Stimulated activated CD8-positive, alpha-beta memory T cell treated with anti-CD3 and anti-CD28 coated beads, Interleukin-15, amount 100 ng/mL, for 4 hours (primary cell): Measurements from ENCODE around the gene SEC62.
A peak's percentile ranks its signal among the peaks of the same experiment; 100 is the strongest.
"Not testable (repeated sequence)": the region's sequence is repeated elsewhere in the genome, so short reads cannot be mapped to it uniquely, and the experiment has no call there.

ENCODE experiments used
- DNase-seq, 2 donors: peaks; one replicate each; pipeline ENCODE4 v3.0.0-alpha.2; 2020; ENCODE audit warnings: low read depth in 2 of 2

The SEC62 gene

GRCh38 chr3:170012683-170013400, 46.2 kb downstream of the SEC62 start:
- DNase-seq, result no peak

DNA sequence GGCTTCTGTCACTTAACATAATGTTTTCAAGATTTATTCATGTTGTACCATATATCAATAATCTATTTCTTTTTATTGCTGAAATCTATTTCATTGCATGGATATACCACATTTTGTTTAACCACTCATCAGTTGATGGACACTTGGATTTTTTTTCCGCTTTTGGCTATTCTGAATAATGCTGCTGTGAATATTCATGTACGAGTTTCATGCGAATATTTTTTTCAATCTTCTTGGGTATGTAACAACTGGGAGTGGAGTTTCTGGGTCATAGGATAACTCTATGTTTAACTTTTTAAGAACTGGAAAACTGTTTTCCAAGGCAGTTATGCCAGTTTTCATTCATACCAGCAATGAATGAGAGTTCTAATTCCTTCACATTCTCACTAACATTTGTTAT, 49.5 kb downstream of the SEC62 start:
- no peak for DNase-seq

- DNase-seq, result not testable (repeated sequence)
Measured at GRCh38 chr3:170019306-170019705, 52.7 kb downstream of the SEC62 start.

DNA sequence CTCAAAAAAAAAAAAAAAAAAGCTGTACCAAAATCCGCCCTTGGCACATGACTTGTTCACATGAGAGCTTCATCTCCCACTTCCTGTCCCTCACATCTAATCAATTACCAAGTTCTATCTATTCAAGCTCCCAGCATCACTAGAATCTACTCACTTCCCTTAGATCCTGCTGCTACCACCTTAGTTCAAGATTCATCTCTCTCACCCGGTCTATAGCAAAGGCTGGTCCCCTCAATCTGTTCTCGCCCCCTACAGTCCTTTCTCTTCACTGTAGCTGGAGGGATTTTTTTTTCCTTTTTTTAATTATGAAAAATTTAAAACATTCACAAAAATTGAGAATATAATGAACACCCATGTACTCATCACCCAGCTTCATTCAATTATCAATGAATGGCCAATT, 54.5 kb downstream of the SEC62 start:
- no peak for DNase-seq

- DNase-seq, result no peak
Measured at GRCh38 chr3:170022336-170022735, 55.7 kb downstream of the SEC62 start.

DNA sequence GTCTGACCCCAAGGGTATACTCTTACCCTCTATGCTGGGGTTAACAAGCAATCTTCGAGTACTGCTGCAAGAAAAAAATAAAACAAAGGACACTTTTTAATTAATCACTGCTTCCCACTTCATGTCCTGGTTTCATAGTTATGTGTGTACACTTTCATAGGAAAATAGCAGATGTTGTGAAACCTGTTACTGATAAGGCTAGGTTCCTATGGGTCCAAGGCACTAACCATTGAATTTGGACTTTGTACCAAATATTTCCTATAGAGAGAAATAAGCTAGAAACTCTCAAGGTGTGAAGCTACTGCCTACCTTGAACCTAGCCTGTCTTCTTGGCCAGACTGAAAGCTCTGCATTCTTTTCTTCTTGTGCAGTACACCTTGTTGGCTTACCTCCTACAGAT, 56.6 kb downstream of the SEC62 start:
- DNase-seq, result no peak

DNA sequence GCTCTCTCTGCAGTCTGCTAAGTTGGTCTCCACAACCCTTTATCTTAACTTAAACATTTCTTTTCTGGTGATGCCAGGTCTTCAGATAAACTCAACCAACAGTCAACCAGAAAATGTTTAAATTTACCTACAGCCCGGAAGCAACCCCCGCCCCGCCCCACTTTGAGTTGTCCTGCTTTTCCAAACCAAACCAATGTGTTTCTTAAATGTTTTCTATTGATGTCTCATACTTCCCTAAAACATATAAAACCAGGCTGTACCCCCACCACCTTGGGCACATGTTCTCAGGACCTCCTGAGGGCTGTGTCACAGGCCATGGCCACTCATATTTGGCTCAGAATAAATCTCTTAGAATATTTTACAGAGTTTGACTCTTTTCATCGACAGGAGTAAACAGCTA, 58.0 kb downstream of the SEC62 start:
- no peak for DNase-seq

DNA sequence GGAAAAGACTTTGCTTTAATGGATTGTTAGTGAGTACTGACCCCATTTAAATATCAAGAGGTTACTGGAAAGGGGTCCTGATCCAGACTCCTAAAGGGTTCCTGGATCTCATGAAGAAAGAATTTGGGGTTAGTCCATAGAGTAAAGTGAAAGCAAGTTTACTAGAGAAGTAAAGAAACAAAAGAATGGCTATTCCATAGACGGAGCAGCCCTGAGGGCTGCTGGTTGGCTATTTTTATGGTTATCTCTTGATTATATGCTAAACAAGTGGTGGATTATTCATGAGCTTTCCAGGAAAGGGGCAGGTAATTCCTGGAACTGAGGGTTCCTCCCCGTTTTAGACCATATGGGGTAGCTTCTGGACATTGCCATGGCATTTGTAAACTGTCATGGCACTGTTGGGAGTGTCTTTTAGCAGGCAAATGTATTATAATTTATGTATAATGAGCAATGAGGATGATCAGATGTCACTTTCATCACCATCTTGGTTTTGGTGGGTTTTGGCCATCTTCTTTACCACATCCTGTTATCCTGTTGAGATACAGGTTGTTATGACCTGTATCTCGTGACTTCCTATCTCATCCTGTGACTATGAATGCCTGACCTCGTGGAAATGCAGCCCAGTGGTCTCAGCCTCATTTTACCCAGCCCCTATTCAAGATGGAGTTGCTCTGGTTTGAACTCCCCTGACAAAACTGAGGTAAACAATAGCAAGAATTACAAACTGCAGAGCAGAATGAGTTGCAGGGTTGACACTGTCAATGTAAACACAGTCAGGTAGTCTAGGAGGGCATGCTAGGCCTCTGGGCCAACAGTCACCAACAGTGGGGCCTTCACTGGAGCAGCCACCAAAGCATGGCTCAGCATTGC, 60.9 kb downstream of the SEC62 start:
- no peak for DNase-seq

DNA sequence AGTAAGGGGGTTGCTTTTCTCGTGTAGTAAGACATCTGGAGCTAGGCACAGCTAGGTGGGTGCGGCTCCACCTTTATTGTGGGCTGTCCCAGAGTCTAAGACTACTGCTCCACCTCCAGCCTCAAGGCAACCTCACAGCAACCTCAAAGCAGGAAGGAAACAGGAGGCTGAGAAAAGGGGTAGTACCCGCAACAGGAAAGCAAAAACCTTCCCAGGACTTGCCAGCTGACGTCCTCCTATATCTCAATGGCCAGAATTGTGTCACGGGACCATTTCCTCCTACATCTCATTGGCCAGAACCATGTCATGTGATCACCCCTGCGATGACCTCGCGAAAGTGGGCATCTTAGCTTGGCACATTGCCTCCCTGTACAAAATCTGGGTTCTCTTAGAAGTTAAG, 66.9 kb downstream of the SEC62 start:
- no peak for DNase-seq

- DNase-seq, result peak; percentile 49 to 60
Measured at GRCh38 chr3:170037463-170038433, 71.1 kb downstream of the SEC62 start, which contains the start of gene GPR160. GPR160 (plus strand) TSS chr3:170037995; CDS start chr3:170083973, 45,978 bp downstream.

DNA sequence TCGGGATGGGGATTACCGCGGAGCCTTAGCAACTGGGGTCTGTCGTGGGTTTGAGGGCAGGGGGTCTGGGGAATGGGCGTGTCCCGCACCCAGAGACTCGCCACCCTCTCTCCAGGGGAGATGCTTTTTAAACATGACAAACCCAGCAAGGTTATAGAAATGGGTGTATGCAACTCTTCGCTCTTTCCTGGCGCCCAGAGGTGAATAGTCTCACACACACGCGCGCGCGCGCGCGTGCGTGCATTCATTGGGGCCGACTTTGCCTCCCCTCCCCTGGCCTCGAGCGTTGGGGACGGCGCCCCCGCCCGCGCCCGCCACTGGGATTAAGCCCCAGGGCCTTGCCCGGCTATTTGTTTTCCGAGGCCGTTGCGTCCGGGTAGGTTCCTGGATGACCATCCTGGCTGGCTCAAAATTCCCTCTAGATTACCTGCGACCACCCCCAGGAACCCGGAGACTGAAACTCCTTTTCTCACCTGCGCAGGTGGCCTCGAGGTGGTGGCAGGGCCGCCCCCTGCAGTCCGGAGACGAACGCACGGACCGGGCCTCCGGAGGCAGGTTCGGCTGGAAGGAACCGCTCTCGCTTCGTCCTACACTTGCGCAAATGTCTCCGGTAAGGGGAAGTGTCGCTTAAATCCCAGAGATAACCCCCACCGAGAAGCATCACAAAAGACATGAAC, 72.0 kb downstream of the SEC62 start:
- no peak for DNase-seq

- no peak for DNase-seq
Measured at GRCh38 chr3:170040418-170040817, 73.8 kb downstream of the SEC62 start.

DNA sequence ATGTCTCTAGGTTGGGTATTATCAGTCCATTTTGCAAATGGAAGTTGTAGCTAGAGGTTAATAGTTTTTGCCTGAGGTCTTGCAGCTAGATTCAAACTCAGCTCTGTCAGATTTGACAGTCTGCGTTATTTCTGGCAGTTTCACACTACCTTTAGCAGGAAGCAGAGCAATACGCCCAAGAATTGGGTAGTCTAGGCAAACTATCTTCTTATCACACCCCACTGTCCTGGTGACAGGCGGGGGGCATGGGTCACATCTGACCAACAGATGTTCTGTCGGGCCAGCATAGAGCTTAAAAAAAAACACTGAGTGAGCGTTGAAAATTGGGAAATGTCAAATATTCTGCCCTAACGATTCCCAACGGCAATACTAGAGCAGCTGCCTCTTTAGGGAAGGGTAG, 76.9 kb downstream of the SEC62 start:
- DNase-seq, result no peak

DNA sequence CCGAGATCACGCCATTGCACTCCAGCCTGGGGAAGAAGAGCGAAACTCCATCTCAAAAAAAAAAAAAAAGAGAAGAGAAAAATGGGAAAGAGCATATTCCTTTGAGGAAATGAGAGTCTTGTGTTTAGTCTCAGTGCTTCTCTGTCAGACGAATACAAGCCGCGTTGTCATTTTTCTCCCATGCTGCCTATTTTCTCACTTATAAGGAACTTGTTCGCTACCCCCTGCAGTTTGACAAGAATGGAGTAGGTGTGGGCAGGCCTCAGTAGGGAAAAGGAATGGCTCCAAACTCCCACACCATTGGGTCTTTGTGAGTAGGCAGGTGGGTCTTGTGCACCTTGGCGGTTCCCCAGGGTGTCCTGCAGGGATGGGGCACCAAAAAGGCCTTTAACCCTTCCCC, 77.7 kb downstream of the SEC62 start:
- no peak for DNase-seq

- no peak for DNase-seq
Measured at GRCh38 chr3:170044795-170045244, 78.2 kb downstream of the SEC62 start.

GRCh38 chr3:170046269-170047132, 79.9 kb downstream of the SEC62 start:
- no peak for DNase-seq

DNA sequence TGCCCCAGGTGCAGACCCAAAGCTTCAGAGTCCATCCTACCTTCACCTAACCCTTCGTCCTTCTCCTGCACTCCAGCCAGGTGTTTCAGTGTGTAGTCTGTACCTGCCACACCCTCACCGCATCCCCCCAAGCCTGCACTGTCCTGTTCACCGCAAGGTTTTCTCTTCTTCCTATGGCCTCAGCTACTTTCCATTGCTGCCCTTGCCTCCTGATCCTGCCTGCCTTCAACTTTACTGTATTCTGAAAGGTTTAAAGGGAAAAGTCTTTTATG, 80.5 kb downstream of the SEC62 start:
- no peak for DNase-seq
